GM12878 (cell line): ENCODE measurements around the gene SLC19A2. TPM values are rescaled to one million over a fixed set of nuclear protein-coding genes. Genes with fewer than 3 reads are reported as not detected.

Experiments
- ATAC-seq: fragments of 200-7000 bp; cut with Tn5 transposase; 3 replicates; pipeline ENCODE4 v1.9.1; 2020; ENCODE audit warnings: mild to moderate bottlenecking, moderate library complexity
- BruUV-seq: library from RNA; stranded (reverse); fragments of 400-500 nt; replicated peaks from 2 replicates; lab custom pipeline; 2021; lab: Mats Ljungman, UMichigan
- CTCF ChIA-PET: fragments of 300-600 bp; sonication (Branson Sonifier 250); formaldehyde crosslinking; extraction: SDS; loops from one replicate; lab custom pipeline; 2021; ENCODE audit warnings: inconsistent platforms; lab: Yijun Ruan, JAX
- POLR2A ChIA-PET: fragments of 350-600 bp; formaldehyde crosslinking; extraction: SDS; loops from one replicate; lab custom pipeline; 2021; ENCODE audit warnings: inconsistent platforms; lab: Charles Lee
- RAD21 ChIA-PET: fragments of 300-600 bp; sonication (Branson Sonifier 250); formaldehyde crosslinking; loops from one replicate; lab custom pipeline; 2023; ENCODE audit warnings: antibody characterized with exemption; ENCODE audit not compliant: unreplicated experiment; lab: Charles Lee
- SMC1A ChIA-PET: fragments of 300-600 bp; sonication (Branson Sonifier 250); formaldehyde crosslinking; loops from one replicate; lab custom pipeline; 2023; ENCODE audit not compliant: unreplicated experiment, uncharacterized antibody; lab: Charles Lee
- DNase-seq: peaks from one replicate; pipeline ENCODE4 v3.0.0-alpha.2; 2011; ENCODE audit warnings: low read depth, low spot score
- FAIRE-seq: peaks from 3 replicates; lab custom pipeline; 2011; peaks lifted over from hg19 to GRCh38; lab: Jason Lieb, UNC
- H2AFZ ChIP-seq: 2 replicates; pipeline ENCODE4 v1.6.0; 2011; ENCODE audit warnings: low read depth, low read length, control low read depth; ENCODE audit not compliant: control insufficient read depth
- H3K27ac ChIP-seq: 2 replicates; pipeline ENCODE4 v1.5.1; 2011; ENCODE audit warnings: control low read depth; ENCODE audit not compliant: control insufficient read depth, insufficient read depth
- H3K27me3 ChIP-seq, 2 experiments: replicated peaks in 1 of 2; 2 replicates each; pipeline versions ENCODE4 v1.6.0 to v1.6.1; 2011; ENCODE audit warnings: low read length in 1 of 2; ENCODE audit not compliant: control insufficient read depth in 2 of 2, insufficient read depth in 2 of 2
- H3K36me3 ChIP-seq, 2 experiments: 2 replicates each; pipeline ENCODE4 v1.5.1; 2011; ENCODE audit warnings: low read length in 1 of 2; ENCODE audit not compliant: control insufficient read depth in 2 of 2, insufficient read depth in 2 of 2
- H3K4me1 ChIP-seq: 2 replicates; pipeline ENCODE4 v1.6.1; 2011; ENCODE audit warnings: mild to moderate bottlenecking, low read length, moderate library complexity, mixed read lengths; ENCODE audit not compliant: control insufficient read depth, insufficient read depth
- H3K4me2 ChIP-seq: 2 replicates; pipeline ENCODE4 v1.6.0; 2011; ENCODE audit warnings: control low read depth; ENCODE audit not compliant: control insufficient read depth, insufficient read depth
- H3K4me3 ChIP-seq: fragments of 200-600 bp; sonication (generic); 2 replicates; pipeline ENCODE4 v1.5.1; 2016
- H3K79me2 ChIP-seq: 2 replicates; pipeline ENCODE4 v1.6.0; 2011; ENCODE audit warnings: low read length; ENCODE audit not compliant: control insufficient read depth, insufficient read depth
- H3K9ac ChIP-seq: 2 replicates; pipeline ENCODE4 v1.8.0; 2011; ENCODE audit warnings: low read length, control low read depth, mixed read lengths; ENCODE audit not compliant: control insufficient read depth, insufficient read depth
- H3K9me3 ChIP-seq: replicated peaks from 3 replicates; pipeline ENCODE4 v1.5.1; 2011; ENCODE audit warnings: mild to moderate bottlenecking, low read length; ENCODE audit not compliant: control insufficient read depth, insufficient read depth
- H4K20me1 ChIP-seq: 2 replicates; pipeline ENCODE4 v1.6.0; 2011; ENCODE audit not compliant: control insufficient read depth, insufficient read depth
- BACH1 ChIP-seq: fragments of 450-650 bp; IDR thresholded peaks from 2 replicates; pipeline ENCODE4 v1.6.1; 2017; ENCODE audit warnings: mild to moderate bottlenecking, borderline replicate concordance
- E4F1 ChIP-seq: fragments of 450-650 bp; IDR thresholded peaks from 2 replicates; pipeline ENCODE4 v1.6.1; 2018; ENCODE audit warnings: borderline replicate concordance, mild to moderate bottlenecking; ENCODE audit not compliant: partially characterized antibody
- EED ChIP-seq: sonication (generic); IDR thresholded peaks from 2 replicates; pipeline ENCODE4 v1.6.1; 2016; ENCODE audit warnings: antibody characterized with exemption, low read depth
- EGR1 ChIP-seq, 2 experiments: IDR thresholded peaks; 1 replicate in 1 of 2; 2 replicates in 1 of 2; pipeline ENCODE4 v1.6.1; 2011 to 2012; ENCODE audit warnings: low read depth in 2 of 2, low read length in 2 of 2, borderline replicate concordance in 1 of 2, mild to moderate bottlenecking in 1 of 2, moderate library complexity in 1 of 2
- KDM1A ChIP-seq: fragments of 200-600 bp; sonication (generic); IDR thresholded peaks from 2 replicates; pipeline ENCODE4 v1.6.1; 2016; ENCODE audit warnings: borderline replicate concordance
- MEF2A ChIP-seq: IDR thresholded peaks from 2 replicates; pipeline ENCODE4 v1.6.1; 2011; ENCODE audit warnings: low read depth, mild to moderate bottlenecking, low read length, moderate library complexity; ENCODE audit not compliant: insufficient read depth
- NKRF ChIP-seq: fragments of 450-650 bp; conservative IDR thresholded peaks from 2 replicates; pipeline ENCODE4 v1.6.1; 2017; ENCODE audit warnings: mild to moderate bottlenecking, moderate library complexity
- NR2F1 ChIP-seq: fragments of 450-650 bp; conservative IDR thresholded peaks from 2 replicates; pipeline ENCODE4 v1.6.1; 2017; ENCODE audit warnings: mild to moderate bottlenecking
- PAX5 ChIP-seq: IDR thresholded peaks from 2 replicates; pipeline ENCODE4 v1.6.1; 2011; ENCODE audit warnings: low read depth, low read length, borderline replicate concordance
- REST ChIP-seq: IDR thresholded peaks from 2 replicates; pipeline ENCODE4 v1.6.1; 2012; ENCODE audit warnings: mild to moderate bottlenecking, low read depth, low read length
- SIX5 ChIP-seq: IDR thresholded peaks from 2 replicates; pipeline ENCODE4 v1.6.1; 2011; ENCODE audit warnings: mild to moderate bottlenecking, low read depth, low read length, moderate library complexity; ENCODE audit not compliant: severe bottlenecking
- SMC3 ChIP-seq: IDR thresholded peaks from 2 replicates; pipeline ENCODE4 v1.6.1; 2011; ENCODE audit warnings: low read length, improper control_type of control experiment, borderline replicate concordance
- SREBF1 ChIP-seq: IDR thresholded peaks from 2 replicates; pipeline ENCODE4 v1.6.1; 2012; ENCODE audit warnings: mild to moderate bottlenecking, low read length
- SRF ChIP-seq, 2 experiments: IDR thresholded peaks; 2 replicates each; pipeline ENCODE4 v1.6.1; 2011; ENCODE audit warnings: low read depth in 2 of 2, low read length in 2 of 2, mild to moderate bottlenecking in 1 of 2, moderate library complexity in 1 of 2
- YY1 ChIP-seq: IDR thresholded peaks from 2 replicates; pipeline ENCODE4 v1.6.1; 2011; ENCODE audit warnings: low read depth, mild to moderate bottlenecking, low read length
- ZNF622 ChIP-seq: fragments of 450-650 bp; IDR thresholded peaks from 2 replicates; pipeline ENCODE4 v1.6.1; 2017; ENCODE audit warnings: mild to moderate bottlenecking, inconsistent platforms
- whole genome bisulfite sequencing: methylation state at CpG from one replicate; pipeline ENCODE4 v1.1.6; 2016; ENCODE audit warnings: low lambda C conversion rate; ENCODE audit not compliant: insufficient replicate concordance, insufficient coverage; ENCODE audit errors: missing lambda C conversion rate; 5-methylcytosine and 5-hydroxymethylcytosine counted together
- in situ Hi-C: fragments of 300-500 bp; cut with MboI; formaldehyde crosslinking; loops from 9 replicates; pipeline ENCODE4 v1.14.3; 2018; ENCODE audit warnings: mixed read lengths
- intact Hi-C: fragments of 100-400 bp; cut with micrococcal nuclease; formaldehyde crosslinking; loops from one replicate; pipeline ENCODE4 v1.14.2; 2022; ENCODE audit not compliant: unreplicated experiment
- polyA plus RNA-seq, 11 experiments: library from polyadenylated mRNA; depleted of rRNA in 4 of 11; unstranded in 6 of 11; stranded (reverse) in 5 of 11; fragments of >200 nt; fragmentation: Nextera tagmentation in 4 of 11; fragmentation: Illumina TruSeq in 1 of 11; extraction: Ambion mirVana in 4 of 11; extraction: Trizol in 1 of 11; gene quantifications; 1 replicate in 1 of 11; 2 replicates in 10 of 11; pipeline versions ENCODE4 v1.2.1 to v1.2.3, GENCODE V29; 2011 to 2016; ENCODE audit warnings: inconsistent platforms in 2 of 11, missing spikeins in 2 of 11, low read depth in 1 of 11
- total RNA-seq, 4 experiments: library from RNA; depleted of rRNA in 3 of 4; stranded (reverse); fragments of >200 nt in 3 of 4; fragmentation: Illumina TruSeq in 1 of 4; extraction: Trizol in 1 of 4; gene quantifications; 2 replicates each; pipeline versions ENCODE4 v1.2.1 to v1.2.3, GENCODE V29; 2013 to 2021

SLC19A2 gene
- total and polyA plus RNA-seq, 10 of the 15 experiments (the other 5 are each of a cell fraction or from before 2014, with no cell fraction given): 1.2 to 7.8 (median 2.5) TPM

DNA sequence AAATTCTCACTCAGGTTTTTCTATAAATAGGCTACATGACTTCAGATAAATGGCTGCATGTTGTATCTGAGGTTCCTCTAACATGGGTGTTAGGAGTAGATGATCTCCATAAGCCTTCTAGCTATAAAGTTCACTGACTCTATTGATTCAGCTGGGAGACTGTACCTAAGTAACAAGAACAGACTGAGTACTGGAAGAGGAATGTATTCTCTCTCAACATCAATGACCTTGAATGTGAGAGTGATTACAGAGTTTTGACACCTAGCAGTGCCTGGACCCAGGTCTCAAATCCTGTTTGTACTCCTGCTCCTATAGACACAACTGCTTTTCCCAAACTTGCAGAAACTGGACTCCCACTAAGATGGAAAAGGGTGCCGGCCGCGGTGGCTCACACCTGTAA lies 8.6 kb upstream of the SLC19A2 start:
- Histone ChIP-seq H2AFZ (no peak overlapping the region), H3K4me1 (peaks cover 6% of the 10 kb centered on the region; the same call in 1 of the 2 replicates), H3K9ac (no peak overlapping the region), H4K20me1 (no peaks in the 10 kb centered on the region), H3K79me2 (no peaks in the 10 kb centered on the region), H3K4me2 (no peak overlapping the region), H3K4me3 (no peak overlapping the region), H3K36me3 (no peaks in the 10 kb centered on the region), H3K27ac (no peak overlapping the region), H3K27me3 (no peaks in the 10 kb centered on the region), H3K9me3 (no peaks in the 10 kb centered on the region; the same call in 2 of the 3 replicates)
- intact Hi-C loops: no loop called here
- POLR2A ChIA-PET: interaction anchor here (0.7 kb wide), 1 partner anchor 941 kb away, joined by 3 read pairs; no protein-coding TSS in a partner anchor
- CTCF ChIA-PET: interaction anchor here (1.0 to 1.1 kb wide), 2 partner anchors 13 to 53 kb away, joined by 3 read pairs; no protein-coding TSS in a partner anchor
- RAD21 ChIA-PET: interaction anchor here (1.7 kb wide), 1 partner anchor 107 kb away, joined by 3 read pairs; no protein-coding TSS in a partner anchor
- SMC1A ChIA-PET: no interaction called here
- WGBS: 95% methylated on average over 3 of the region's 3 CpGs
- no peak for FAIRE-seq
- in situ Hi-C loops: no loop called here
- ATAC-seq: no peak
- BruUV-seq: no TSS peak
- no peak for DNase-seq
- TF ChIP-seq EGR1 (IDR thresholded peaks at IDR 0.05; ENCODE audit: borderline replicate concordance in 1 of 2, low read depth in 2 of 2, low read length in 2 of 2): no peak
- TF ChIP-seq PAX5: no peak
- TF ChIP-seq E4F1: no peak
- no peak for TF ChIP-seq BACH1
- no peak for TF ChIP-seq MEF2A
- no peak for TF ChIP-seq SRF (IDR thresholded peaks at IDR 0.05; ENCODE audit: low read depth in 2 of 2, low read length in 2 of 2)
- no peak for TF ChIP-seq EED
- TF ChIP-seq ZNF622: no peak
- no peak for TF ChIP-seq SREBF1
- TF ChIP-seq KDM1A: no peak
- TF ChIP-seq SIX5: no peak
- no peak for TF ChIP-seq SMC3
- no peak for TF ChIP-seq NR2F1
- TF ChIP-seq NKRF: no peak
- no peak for TF ChIP-seq YY1
- TF ChIP-seq REST: no peak
